ENCODE results near the gene CNTNAP2. TPM values are rescaled to one million over a fixed set of nuclear protein-coding genes. Genes with fewer than 3 reads are reported as not detected.

The CNTNAP2 gene
- total RNA-seq, 1 experiment from 2014 or later, result 64.5 TPM

GRCh38 chr7:146216396-146217041 is 99.9 kb downstream of the CNTNAP2 start:
- Histone ChIP-seq H3K4me1 (ENCODE audit: insufficient read depth, low read length) (no peaks in the 10 kb centered on the region), H2BK20ac (ENCODE audit: low read depth, low read length, poor library complexity, severe bottlenecking) (no peak overlapping the region), H2BK120ac (ENCODE audit: low read depth, low read length, poor library complexity, severe bottlenecking) (no peak overlapping the region), H3K4ac (ENCODE audit: low read depth, low read length) (no peak overlapping the region), H3K23ac (ENCODE audit: insufficient read length, low read depth, low read length) (no peak overlapping the region), H3K9ac (ENCODE audit: extremely low read depth, insufficient read length, low read length) (no peak overlapping the region), H3K14ac (ENCODE audit: insufficient read depth, low read length) (no peak overlapping the region), H3K4me2 (ENCODE audit: insufficient read depth, insufficient read length, low read length) (no peak overlapping the region), H4K20me1 (ENCODE audit: control insufficient read depth, insufficient read depth, insufficient read length) (no peaks in the 10 kb centered on the region), H3K56ac (ENCODE audit: insufficient read length, low read depth, low read length) (no peak overlapping the region), H3K27ac (ENCODE audit: insufficient read length, low read depth, low read length) (no peak overlapping the region), H3K79me2 (ENCODE audit: insufficient read depth, low read length) (no peaks in the 10 kb centered on the region), H3T11ph (ENCODE audit: low read length) (no peak overlapping the region), H3K23me2 (ENCODE audit: insufficient read length, low read depth, low read length, poor library complexity, severe bottlenecking) (no peaks in the 10 kb centered on the region), H2BK15ac (ENCODE audit: low read depth, low read length) (no peak overlapping the region), H4K5ac (ENCODE audit: insufficient read length, low read depth, low read length) (no peak overlapping the region), H2BK12ac (ENCODE audit: insufficient read length, low read depth, low read length) (no peak overlapping the region), H2AK5ac (ENCODE audit: insufficient read length, low read length) (no peak overlapping the region), H3K79me1 (ENCODE audit: insufficient read depth, low read depth, low read length, poor library complexity, severe bottlenecking) (no peaks in the 10 kb centered on the region), H3K18ac (ENCODE audit: insufficient read length, low read depth, low read length) (no peak overlapping the region), H4K91ac (ENCODE audit: insufficient read length, low read depth, low read length) (no peak overlapping the region), H2BK5ac (ENCODE audit: insufficient read length, low read length) (no peak overlapping the region), H3K9me3 (ENCODE audit: control insufficient read depth, low read depth, low read length) (no peaks in the 10 kb centered on the region), H3K27me3 (ENCODE audit: insufficient read depth, low read length) (no peaks in the 10 kb centered on the region), H2AFZ (ENCODE audit: low read length) (no peak overlapping the region), H4K8ac (replicated peaks; ENCODE audit: insufficient read length, low read depth, low read length) (no peak overlapping the region)
- no peak for TF ChIP-seq CTCF (conservative IDR thresholded peaks at IDR 0.05)
- Mint-ChIP-seq H3K4me3 (no peak overlapping the region), H3K27me3 (ENCODE audit: low read depth) (no peaks in the 10 kb centered on the region), H3K9me3 (no peaks in the 10 kb centered on the region), H3K36me3 (ENCODE audit: insufficient read depth in 1 of 3, low read depth in 3 of 3) (peaks cover 0 to 13% (median 7%) of the 10 kb centered on the region in 3 experiments; a peak in 6 of 7 replicates), H3K4me1 (no peaks in the 10 kb centered on the region), H3K27ac (0 out of 7 replicates have a peak overlapping the region, but pooled peaks of 1 of the 3 experiments have one; percentile 42)
- no CpG with 5 or more reads among the region's 9 CpGs for WGBS (ENCODE audit: extremely low coverage, insufficient read length, low lambda C conversion rate)
- DNase-seq, result no peak
